Measurements from ENCODE around the gene SPOCK2.

DNA sequence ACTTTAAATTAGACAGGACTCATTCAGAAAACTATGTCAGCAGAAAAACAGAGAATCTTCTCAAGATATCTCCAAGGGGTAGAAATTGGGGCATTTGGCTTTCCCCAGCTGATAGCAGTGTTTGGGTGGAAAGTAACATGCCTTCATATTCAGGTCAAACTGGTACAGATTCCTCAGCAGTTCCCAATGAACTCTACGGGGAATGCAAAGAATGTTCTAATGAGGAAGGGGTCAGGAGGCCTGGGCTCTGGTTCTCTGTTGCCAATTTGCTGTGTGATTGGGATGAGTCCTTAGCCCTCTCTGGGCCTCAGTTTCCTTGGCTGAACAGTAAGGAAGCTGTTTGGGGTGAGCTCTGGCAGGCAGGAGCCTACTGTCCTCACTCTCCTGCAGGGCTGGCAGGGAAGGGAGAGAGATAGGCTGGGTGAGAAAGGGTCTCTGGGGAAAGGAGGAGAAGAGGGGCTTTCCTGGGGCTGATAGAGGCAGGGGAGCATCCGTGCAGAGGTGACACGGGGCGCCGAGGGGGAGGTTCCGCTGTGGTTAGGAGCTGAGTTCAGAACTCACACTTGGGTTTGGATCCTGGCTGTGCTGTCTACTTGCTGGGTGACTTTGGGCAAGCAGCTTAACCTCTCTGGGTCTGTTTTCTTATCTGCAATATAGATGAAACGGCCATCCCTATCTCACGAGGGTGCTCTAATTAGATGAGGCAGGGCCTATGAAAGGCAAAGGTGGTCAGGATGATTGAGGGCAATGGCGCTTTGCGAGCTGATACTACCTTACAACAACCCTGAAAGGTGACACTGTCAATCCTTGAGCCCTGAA lies 45.1 kb downstream of the SPOCK2 start:
- TF ChIP-seq, protein P1, sequence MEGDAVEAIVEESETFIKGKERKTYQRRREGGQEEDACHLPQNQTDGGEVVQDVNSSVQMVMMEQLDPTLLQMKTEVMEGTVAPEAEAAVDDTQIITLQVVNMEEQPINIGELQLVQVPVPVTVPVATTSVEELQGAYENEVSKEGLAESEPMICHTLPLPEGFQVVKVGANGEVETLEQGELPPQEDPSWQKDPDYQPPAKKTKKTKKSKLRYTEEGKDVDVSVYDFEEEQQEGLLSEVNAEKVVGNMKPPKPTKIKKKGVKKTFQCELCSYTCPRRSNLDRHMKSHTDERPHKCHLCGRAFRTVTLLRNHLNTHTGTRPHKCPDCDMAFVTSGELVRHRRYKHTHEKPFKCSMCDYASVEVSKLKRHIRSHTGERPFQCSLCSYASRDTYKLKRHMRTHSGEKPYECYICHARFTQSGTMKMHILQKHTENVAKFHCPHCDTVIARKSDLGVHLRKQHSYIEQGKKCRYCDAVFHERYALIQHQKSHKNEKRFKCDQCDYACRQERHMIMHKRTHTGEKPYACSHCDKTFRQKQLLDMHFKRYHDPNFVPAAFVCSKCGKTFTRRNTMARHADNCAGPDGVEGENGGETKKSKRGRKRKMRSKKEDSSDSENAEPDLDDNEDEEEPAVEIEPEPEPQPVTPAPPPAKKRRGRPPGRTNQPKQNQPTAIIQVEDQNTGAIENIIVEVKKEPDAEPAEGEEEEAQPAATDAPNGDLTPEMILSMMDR (optimal IDR thresholded peaks at IDR 0.05 in 1 of 3, IDR thresholded peaks at IDR 0.05 in 1 of 3, conservative IDR thresholded peaks at IDR 0.05 in 1 of 3; ENCODE audit: extremely low read depth in 1 of 3, insufficient read depth in 2 of 3, low read length in 3 of 3) = no peak
- TF ChIP-seq EZH2 (IDR thresholded peaks at IDR 0.05; ENCODE audit: low read length) = no peak
